ENCODE measurements around the gene FBH1.

FBH1 gene

GRCh38 chr10:5887029-5887428, 3.0 kb upstream of the FBH1 start:
- Histone ChIP-seq H3K79me2 (ENCODE audit: control insufficient read depth, low read length) (peaks cover 44% of the 10 kb centered on the region), H3K4me2 (ENCODE audit: low read length) (no peak overlapping the region), H3K27ac (ENCODE audit: low read depth, low read length) (no peak overlapping the region), H3K4me3 (ENCODE audit: low read length) (no peak overlapping the region), H3K9me3 (ENCODE audit: control insufficient read depth, insufficient read depth, low read length) (no peaks in the 10 kb centered on the region), H3F3A (ENCODE audit: control insufficient read depth, insufficient read depth) (no peaks in the 10 kb centered on the region), H3K9me2 (replicated peaks; ENCODE audit: control insufficient read depth, low read length) (no peaks in the 10 kb centered on the region), H3K27me3 (ENCODE audit: control insufficient read depth, low read length) (no peaks in the 10 kb centered on the region), H3K4me1 (ENCODE audit: control insufficient read depth, low read length) (peaks cover 28% of the 10 kb centered on the region), H4K20me1 (ENCODE audit: control insufficient read depth, insufficient read depth, low read depth, low read length) (no peaks in the 10 kb centered on the region; the same call in 1 of the 2 replicates), H3K36me3 (ENCODE audit: control insufficient read depth, low read length) (peaks cover 53% of the 10 kb centered on the region)
- TF ChIP-seq CTCF (IDR thresholded peaks at IDR 0.05; ENCODE audit: low read depth, low read length, poor library complexity, severe bottlenecking) (no peak), EZH2phosphoT487 (IDR thresholded peaks at IDR 0.05; ENCODE audit: borderline replicate concordance, low read length) (no peak)

- Histone ChIP-seq H3K4me3 (ENCODE audit: low read length) (peak overlapping the region; percentile 82), H3K79me2 (ENCODE audit: control insufficient read depth, low read length) (peaks cover 50% of the 10 kb centered on the region), H3K36me3 (ENCODE audit: control insufficient read depth, low read length) (peaks cover 53% of the 10 kb centered on the region), H3F3A (ENCODE audit: control insufficient read depth, insufficient read depth) (no peaks in the 10 kb centered on the region), H3K4me2 (ENCODE audit: low read length) (peak overlapping the region; percentile 87), H3K27me3 (ENCODE audit: control insufficient read depth, low read length) (no peaks in the 10 kb centered on the region), H3K9me3 (ENCODE audit: control insufficient read depth, insufficient read depth, low read length) (no peaks in the 10 kb centered on the region), H4K20me1 (ENCODE audit: control insufficient read depth, insufficient read depth, low read depth, low read length) (peaks cover 2% of the 10 kb centered on the region; the same call in 1 of the 2 replicates), H3K27ac (ENCODE audit: low read depth, low read length) (no peak overlapping the region), H3K9me2 (replicated peaks; ENCODE audit: control insufficient read depth, low read length) (no peaks in the 10 kb centered on the region), H3K4me1 (ENCODE audit: control insufficient read depth, low read length) (peaks cover 31% of the 10 kb centered on the region)
- no peak for TF ChIP-seq CTCF (IDR thresholded peaks at IDR 0.05; ENCODE audit: low read depth, low read length, poor library complexity, severe bottlenecking)
- no peak for TF ChIP-seq EZH2phosphoT487 (IDR thresholded peaks at IDR 0.05; ENCODE audit: borderline replicate concordance, low read length)
Measured at GRCh38 chr10:5887641-5888040, 2.4 kb upstream of the FBH1 start.

- no peaks in the 10 kb centered on the region for H3K9me3 ChIP-seq (ENCODE audit: control insufficient read depth, insufficient read depth, low read length)
- H3K9me2 ChIP-seq (replicated peaks; ENCODE audit: control insufficient read depth, low read length) = no peaks in the 10 kb centered on the region
- peak overlapping the region; percentile 82 for H3K4me3 ChIP-seq (ENCODE audit: low read length)
- no peaks in the 10 kb centered on the region for H3K27me3 ChIP-seq (ENCODE audit: control insufficient read depth, low read length)
- H4K20me1 ChIP-seq (ENCODE audit: control insufficient read depth, insufficient read depth, low read depth, low read length) = peaks cover 4% of the 10 kb centered on the region; the same call in 1 of the 2 replicates
- no peak for TF ChIP-seq EZH2phosphoT487 (IDR thresholded peaks at IDR 0.05; ENCODE audit: borderline replicate concordance, low read length)
- no peak for TF ChIP-seq CTCF (IDR thresholded peaks at IDR 0.05; ENCODE audit: low read depth, low read length, poor library complexity, severe bottlenecking)
- H3K79me2 ChIP-seq (ENCODE audit: control insufficient read depth, low read length) = peaks cover 57% of the 10 kb centered on the region
- no peak overlapping the region for H3K27ac ChIP-seq (ENCODE audit: low read depth, low read length)
- peaks cover 31% of the 10 kb centered on the region for H3K4me1 ChIP-seq (ENCODE audit: control insufficient read depth, low read length)
- peaks cover 52% of the 10 kb centered on the region for H3K36me3 ChIP-seq (ENCODE audit: control insufficient read depth, low read length)
- peak overlapping the region; percentile 87 for H3K4me2 ChIP-seq (ENCODE audit: low read length)
- H3F3A ChIP-seq (ENCODE audit: control insufficient read depth, insufficient read depth) = no peaks in the 10 kb centered on the region
Measured at GRCh38 chr10:5888351-5888750, 1.7 kb upstream of the FBH1 start.

All from DOHH2 (cell line).